Hepatocyte (in vitro differentiated cells): ENCODE results near the gene PLEKHA6.

Source experiments
- EZH2 ChIP-seq: fragments of 200-600 bp; sonication (generic); IDR thresholded peaks from 2 replicates; pipeline ENCODE4 v1.6.1; 2016; ENCODE audit warnings: antibody characterized with exemption, mild to moderate bottlenecking, borderline replicate concordance
- TF ChIP-seq, protein P1 (sequence below): fragments of 200-600 bp; sonication (generic); IDR thresholded peaks from 2 replicates; pipeline ENCODE4 v1.5.1; 2016; ENCODE audit warnings: antibody characterized with exemption, mild to moderate bottlenecking; ENCODE audit not compliant: poor library complexity

- TF ChIP-seq, protein P1, sequence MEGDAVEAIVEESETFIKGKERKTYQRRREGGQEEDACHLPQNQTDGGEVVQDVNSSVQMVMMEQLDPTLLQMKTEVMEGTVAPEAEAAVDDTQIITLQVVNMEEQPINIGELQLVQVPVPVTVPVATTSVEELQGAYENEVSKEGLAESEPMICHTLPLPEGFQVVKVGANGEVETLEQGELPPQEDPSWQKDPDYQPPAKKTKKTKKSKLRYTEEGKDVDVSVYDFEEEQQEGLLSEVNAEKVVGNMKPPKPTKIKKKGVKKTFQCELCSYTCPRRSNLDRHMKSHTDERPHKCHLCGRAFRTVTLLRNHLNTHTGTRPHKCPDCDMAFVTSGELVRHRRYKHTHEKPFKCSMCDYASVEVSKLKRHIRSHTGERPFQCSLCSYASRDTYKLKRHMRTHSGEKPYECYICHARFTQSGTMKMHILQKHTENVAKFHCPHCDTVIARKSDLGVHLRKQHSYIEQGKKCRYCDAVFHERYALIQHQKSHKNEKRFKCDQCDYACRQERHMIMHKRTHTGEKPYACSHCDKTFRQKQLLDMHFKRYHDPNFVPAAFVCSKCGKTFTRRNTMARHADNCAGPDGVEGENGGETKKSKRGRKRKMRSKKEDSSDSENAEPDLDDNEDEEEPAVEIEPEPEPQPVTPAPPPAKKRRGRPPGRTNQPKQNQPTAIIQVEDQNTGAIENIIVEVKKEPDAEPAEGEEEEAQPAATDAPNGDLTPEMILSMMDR, result no peak
- no peak for TF ChIP-seq EZH2
These were observed 99.9 kb downstream of the PLEKHA6 start for GRCh38 chr1:204259782-204260181.
